ENCODE measurements around the gene STT3B. TPM values are rescaled to one million over a fixed set of nuclear protein-coding genes. Genes with fewer than 3 reads are reported as not detected.

STT3B gene
- total and polyA plus RNA-seq, 2 of the 13 experiments (the other 11 are each of a cell fraction or from before 2014, with no cell fraction given), result 85.0 to 205 TPM

GRCh38 chr3:31667582-31667981, 134.9 kb downstream of the STT3B start:
- TF ChIP-seq TFAP4 (IDR thresholded peaks at IDR 0.05; ENCODE audit: borderline replicate concordance, low read depth), result no peak
- TF ChIP-seq, protein P1, sequence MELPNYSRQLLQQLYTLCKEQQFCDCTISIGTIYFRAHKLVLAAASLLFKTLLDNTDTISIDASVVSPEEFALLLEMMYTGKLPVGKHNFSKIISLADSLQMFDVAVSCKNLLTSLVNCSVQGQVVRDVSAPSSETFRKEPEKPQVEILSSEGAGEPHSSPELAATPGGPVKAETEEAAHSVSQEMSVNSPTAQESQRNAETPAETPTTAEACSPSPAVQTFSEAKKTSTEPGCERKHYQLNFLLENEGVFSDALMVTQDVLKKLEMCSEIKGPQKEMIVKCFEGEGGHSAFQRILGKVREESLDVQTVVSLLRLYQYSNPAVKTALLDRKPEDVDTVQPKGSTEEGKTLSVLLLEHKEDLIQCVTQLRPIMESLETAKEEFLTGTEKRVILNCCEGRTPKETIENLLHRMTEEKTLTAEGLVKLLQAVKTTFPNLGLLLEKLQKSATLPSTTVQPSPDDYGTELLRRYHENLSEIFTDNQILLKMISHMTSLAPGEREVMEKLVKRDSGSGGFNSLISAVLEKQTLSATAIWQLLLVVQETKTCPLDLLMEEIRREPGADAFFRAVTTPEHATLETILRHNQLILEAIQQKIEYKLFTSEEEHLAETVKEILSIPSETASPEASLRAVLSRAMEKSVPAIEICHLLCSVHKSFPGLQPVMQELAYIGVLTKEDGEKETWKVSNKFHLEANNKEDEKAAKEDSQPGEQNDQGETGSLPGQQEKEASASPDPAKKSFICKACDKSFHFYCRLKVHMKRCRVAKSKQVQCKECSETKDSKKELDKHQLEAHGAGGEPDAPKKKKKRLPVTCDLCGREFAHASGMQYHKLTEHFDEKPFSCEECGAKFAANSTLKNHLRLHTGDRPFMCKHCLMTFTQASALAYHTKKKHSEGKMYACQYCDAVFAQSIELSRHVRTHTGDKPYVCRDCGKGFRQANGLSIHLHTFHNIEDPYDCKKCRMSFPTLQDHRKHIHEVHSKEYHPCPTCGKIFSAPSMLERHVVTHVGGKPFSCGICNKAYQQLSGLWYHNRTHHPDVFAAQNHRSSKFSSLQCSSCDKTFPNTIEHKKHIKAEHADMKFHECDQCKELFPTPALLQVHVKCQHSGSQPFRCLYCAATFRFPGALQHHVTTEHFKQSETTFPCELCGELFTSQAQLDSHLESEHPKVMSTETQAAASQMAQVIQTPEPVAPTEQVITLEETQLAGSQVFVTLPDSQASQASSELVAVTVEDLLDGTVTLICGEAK (IDR thresholded peaks at IDR 0.05), result no peak; the same call in 1 of the 2 replicates
- TF ChIP-seq, protein P1 (CRISPR knock-in tag; IDR thresholded peaks at IDR 0.05), result peak; percentile 43; the same call in 1 of the 2 replicates
- no peak for TF ChIP-seq HNRNPH1 (optimal IDR thresholded peaks at IDR 0.05; ENCODE audit: low read depth, low read length)
- intact Hi-C loops (cut with micrococcal nuclease; ENCODE audit: unreplicated experiment) (no loop called here), in situ Hi-C loops (cut with HindIII; ENCODE audit: extremely low pct_ligation_motif_present, low pct_unique_long_range_greater_than_20kb) (no loop called here)
- TSS peak; percentile 33 for BruUV-seq (replicated peaks)
- Histone ChIP-seq H3K4me2 (ENCODE audit: low read depth, low read length) (no peak overlapping the region), H3K36me3 (replicated peaks in 1 of 2; ENCODE audit: control insufficient read depth in 1 of 2, insufficient read depth in 2 of 2, low read length in 2 of 2) (peaks cover 13 to 16% of the 10 kb centered on the region in 2 experiments; a peak in 4 of 5 replicates), H4K20me1 (ENCODE audit: insufficient read depth, low read length) (no peaks in the 10 kb centered on the region), H3K9ac (ENCODE audit: insufficient read depth, low read depth, low read length) (no peak overlapping the region), H3K4me3 (replicated peaks in 1 of 3; ENCODE audit: insufficient read depth in 1 of 3, low read depth in 2 of 3, low read length in 3 of 3) (no peak overlapping the region), H3K9me3 (ENCODE audit: low read length) (no peaks in the 10 kb centered on the region), H3K27ac (ENCODE audit: extremely low read length, insufficient read depth, low read length) (no peak overlapping the region), H3K4me1 (ENCODE audit: insufficient read depth, low read length) (peaks cover 14% of the 10 kb centered on the region), H3K79me2 (ENCODE audit: insufficient read depth, low read length) (no peaks in the 10 kb centered on the region), H3K27me3 (ENCODE audit: control insufficient read depth in 1 of 2, insufficient read depth in 2 of 2, low read length in 2 of 2) (no peaks in the 10 kb centered on the region), H2AFZ (ENCODE audit: low read length) (no peak overlapping the region)
- 100% methylated on average over 1 of the region's 1 CpG for WGBS (ENCODE audit: low lambda C conversion rate)
- DNase-seq (ENCODE audit: low spot score), result no peak
- no peak for ATAC-seq
- ChIA-PET POLR2A (no interaction called here), CTCF (ENCODE audit: low intra/inter-chr PET ratio, low total read pairs) (no interaction called here)
- no peak for FAIRE-seq
